ENCODE data around the gene UCHL5.

The UCHL5 gene

DNA sequence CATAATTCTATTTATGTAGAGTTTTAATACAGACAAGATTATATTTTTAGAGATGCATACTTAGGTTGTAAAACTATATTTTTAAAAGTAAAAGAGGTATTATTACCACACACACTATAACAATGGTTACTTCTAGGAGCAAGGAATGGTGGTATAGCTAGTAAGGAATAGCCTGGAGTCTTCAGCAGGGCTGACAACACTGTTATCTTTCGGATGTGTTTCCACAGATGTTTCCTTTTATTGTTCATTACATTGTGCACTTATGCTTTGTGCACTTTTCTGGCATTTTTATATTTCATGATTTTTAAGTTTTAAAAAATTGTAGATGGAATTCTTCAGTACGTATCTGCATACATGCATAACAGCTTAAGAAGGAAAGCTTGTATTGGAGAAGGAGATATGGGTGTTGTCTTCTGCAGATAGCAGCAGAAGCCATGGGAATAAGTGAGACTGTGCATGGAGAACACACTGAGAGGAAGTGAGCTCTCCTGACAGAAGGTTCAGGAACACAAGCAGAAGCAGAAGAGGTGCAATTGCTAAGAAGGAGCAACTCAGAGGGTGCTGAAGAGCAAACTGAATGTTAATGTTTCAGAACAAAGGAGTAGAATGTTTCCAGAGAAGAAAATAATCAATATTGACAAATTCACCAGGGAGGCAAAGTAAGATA is 91.8 kb downstream of the UCHL5 start:
- DNase-seq (ENCODE audit: low read depth in 2 of 2) = no peak

GRCh38 chr1:192966073-192966472 is 93.1 kb downstream of the UCHL5 start:
- DNase-seq (ENCODE audit: low read depth in 2 of 2) = no peak

- DNase-seq (ENCODE audit: low read depth in 2 of 2) = no peak
Measured at GRCh38 chr1:192962901-192963300, 96.3 kb downstream of the UCHL5 start.

All from stimulated activated CD8-positive, alpha-beta memory T cell treated with anti-CD3 and anti-CD28 coated beads, Interleukin-15, amount 100 ng/mL, for 4 hours (primary cell).